ENCODE results near the gene KCNQ1OT1. TPM values are rescaled to one million over a fixed set of nuclear protein-coding genes. Genes with fewer than 3 reads are reported as not detected.

KCNQ1OT1 gene
- total RNA-seq, 1 donor from 2014 or later, result 6.8 TPM

DNA sequence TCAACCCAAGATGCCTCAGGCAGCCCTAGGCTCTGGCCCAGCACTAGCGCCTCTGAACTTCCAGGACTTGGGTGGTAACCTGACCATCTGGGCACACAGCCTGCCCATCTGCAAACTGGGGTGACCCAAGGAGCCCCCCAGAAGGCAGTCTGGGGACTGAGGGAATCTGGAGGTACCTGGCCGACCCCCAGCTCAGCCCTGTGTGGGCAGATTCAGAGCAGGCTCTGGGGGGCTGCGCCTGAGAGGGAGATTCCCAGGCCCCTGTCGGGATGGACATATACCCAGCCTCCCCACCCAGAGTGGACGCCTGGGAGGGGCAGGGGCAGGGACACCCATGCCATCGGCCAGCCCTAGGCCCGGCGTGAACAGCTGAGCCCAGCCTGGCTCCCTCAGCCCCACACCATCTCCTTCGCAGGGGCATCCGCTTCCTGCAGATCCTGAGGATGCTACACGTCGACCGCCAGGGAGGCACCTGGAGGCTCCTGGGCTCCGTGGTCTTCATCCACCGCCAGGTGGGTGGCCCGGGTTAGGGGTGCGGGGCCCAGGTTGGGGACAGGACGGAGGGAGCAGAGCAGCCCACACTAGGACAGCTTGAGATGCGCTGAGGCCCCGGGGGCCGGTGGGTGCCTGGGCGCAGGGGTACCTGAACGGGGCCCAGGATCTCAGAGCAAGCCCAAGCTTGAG, 128.1 kb downstream of the KCNQ1OT1 start:
- H3K36me3 ChIP-seq (ENCODE audit: control insufficient read depth in 3 of 3, insufficient read depth in 3 of 3, low read length in 3 of 3), result no peaks in the 10 kb centered on the region
- H3K4me1 ChIP-seq (ENCODE audit: control insufficient read depth in 3 of 3, insufficient read depth in 3 of 3, low read length in 3 of 3), result no peaks in the 10 kb centered on the region
- H3K9ac ChIP-seq (ENCODE audit: low read depth in 1 of 3, low read length in 3 of 3), result no peak overlapping the region
- no peak overlapping the region for H3K27ac ChIP-seq (ENCODE audit: low read depth, low read length)
- no peak overlapping the region for H3K4me3 ChIP-seq (ENCODE audit: low read length in 3 of 3)
- H3K27me3 ChIP-seq (ENCODE audit: control insufficient read depth in 3 of 3, insufficient read depth in 3 of 3, low read length in 3 of 3), result peaks cover 0 to under 1% (median 0%) of the 10 kb centered on the region in 3 donors
- H3K9me3 ChIP-seq (ENCODE audit: control insufficient read depth in 3 of 3, low read length in 3 of 3), result peaks cover 0 to 3% (median 0%) of the 10 kb centered on the region in 3 donors

GRCh38 chr11:2570841-2571597, 128.8 kb downstream of the KCNQ1OT1 start:
- Histone ChIP-seq H3K36me3 (ENCODE audit: control insufficient read depth in 3 of 3, insufficient read depth in 3 of 3, low read length in 3 of 3) (no peaks in the 10 kb centered on the region), H3K9me3 (ENCODE audit: control insufficient read depth in 3 of 3, low read length in 3 of 3) (peaks cover 0 to 3% (median 0%) of the 10 kb centered on the region in 3 donors), H3K27me3 (ENCODE audit: control insufficient read depth in 3 of 3, insufficient read depth in 3 of 3, low read length in 3 of 3) (no peaks in the 10 kb centered on the region), H3K27ac (ENCODE audit: low read depth, low read length) (no peak overlapping the region), H3K4me1 (ENCODE audit: control insufficient read depth in 3 of 3, insufficient read depth in 3 of 3, low read length in 3 of 3) (no peaks in the 10 kb centered on the region), H3K9ac (ENCODE audit: low read depth in 1 of 3, low read length in 3 of 3) (no peak overlapping the region), H3K4me3 (ENCODE audit: low read length in 3 of 3) (no peak overlapping the region)

- H3K4me3 ChIP-seq (ENCODE audit: low read length in 3 of 3), result no peak overlapping the region
- H3K9me3 ChIP-seq (ENCODE audit: control insufficient read depth in 3 of 3, low read length in 3 of 3), result peaks cover 0 to 3% (median 0%) of the 10 kb centered on the region in 3 donors
- H3K36me3 ChIP-seq (ENCODE audit: control insufficient read depth in 3 of 3, insufficient read depth in 3 of 3, low read length in 3 of 3), result no peaks in the 10 kb centered on the region
- no peaks in the 10 kb centered on the region for H3K4me1 ChIP-seq (ENCODE audit: control insufficient read depth in 3 of 3, insufficient read depth in 3 of 3, low read length in 3 of 3)
- no peak overlapping the region for H3K27ac ChIP-seq (ENCODE audit: low read depth, low read length)
- H3K27me3 ChIP-seq (ENCODE audit: control insufficient read depth in 3 of 3, insufficient read depth in 3 of 3, low read length in 3 of 3), result no peaks in the 10 kb centered on the region
- no peak overlapping the region for H3K9ac ChIP-seq (ENCODE audit: low read depth in 1 of 3, low read length in 3 of 3)
Measured at GRCh38 chr11:2570211-2570811, 129.5 kb downstream of the KCNQ1OT1 start.

DNA sequence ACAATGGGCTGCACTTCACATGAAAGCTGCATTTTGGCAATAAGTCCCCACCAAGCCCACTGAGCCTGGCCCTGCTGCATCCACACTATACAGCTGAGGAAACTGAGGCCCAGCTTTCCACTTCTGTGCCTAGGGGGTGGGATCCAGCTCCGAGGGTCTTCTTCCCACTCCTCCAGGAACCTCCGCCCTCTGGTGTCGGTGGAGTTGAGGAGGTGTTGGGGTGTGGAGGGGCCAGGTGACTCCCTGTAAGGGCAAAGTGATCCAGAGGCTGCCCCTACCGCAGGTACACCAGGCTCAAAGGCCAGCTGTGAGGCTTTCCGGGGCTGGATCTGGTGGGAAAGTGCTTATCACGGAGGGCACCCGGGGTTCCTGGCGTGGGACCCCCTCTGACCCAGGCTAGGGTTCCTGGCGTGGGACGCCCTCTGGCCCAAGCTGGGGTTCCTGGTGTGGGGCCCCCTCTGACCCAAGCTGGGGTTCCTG, 130.0 kb downstream of the KCNQ1OT1 start:
- H3K36me3 ChIP-seq (ENCODE audit: control insufficient read depth in 3 of 3, insufficient read depth in 3 of 3, low read length in 3 of 3), result no peaks in the 10 kb centered on the region
- no peak overlapping the region for H3K9ac ChIP-seq (ENCODE audit: low read depth in 1 of 3, low read length in 3 of 3)
- H3K27me3 ChIP-seq (ENCODE audit: control insufficient read depth in 3 of 3, insufficient read depth in 3 of 3, low read length in 3 of 3), result no peaks in the 10 kb centered on the region
- H3K9me3 ChIP-seq (ENCODE audit: control insufficient read depth in 3 of 3, low read length in 3 of 3), result peaks cover 0 to 3% (median 0%) of the 10 kb centered on the region in 3 donors
- no peak overlapping the region for H3K4me3 ChIP-seq (ENCODE audit: low read length in 3 of 3)
- H3K4me1 ChIP-seq (ENCODE audit: control insufficient read depth in 3 of 3, insufficient read depth in 3 of 3, low read length in 3 of 3), result no peaks in the 10 kb centered on the region
- no peak overlapping the region for H3K27ac ChIP-seq (ENCODE audit: low read depth, low read length)

DNA sequence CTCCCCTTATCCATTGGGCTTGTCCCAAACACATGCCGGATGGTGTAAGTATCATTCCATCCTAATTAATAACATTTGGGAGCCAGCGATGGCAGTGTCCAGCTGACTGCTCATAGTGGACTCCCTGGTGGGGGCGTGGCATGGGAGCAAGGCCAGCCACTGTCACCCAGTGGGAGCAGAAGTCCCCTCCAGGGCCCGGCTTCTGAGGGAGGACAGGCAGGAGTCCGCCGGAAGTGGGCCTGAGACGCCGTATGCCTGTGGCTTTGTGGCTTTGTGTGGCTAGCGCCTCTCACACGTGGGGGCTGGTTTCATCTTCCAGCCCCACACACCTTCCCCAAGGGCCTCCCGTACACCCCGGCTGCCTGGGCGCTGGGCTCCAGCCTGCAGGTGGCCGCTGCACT, 130.5 kb downstream of the KCNQ1OT1 start:
- no peaks in the 10 kb centered on the region for H3K36me3 ChIP-seq (ENCODE audit: control insufficient read depth in 3 of 3, insufficient read depth in 3 of 3, low read length in 3 of 3)
- no peak overlapping the region for H3K9ac ChIP-seq (ENCODE audit: low read depth in 1 of 3, low read length in 3 of 3)
- peaks cover 0 to 3% (median 0%) of the 10 kb centered on the region in 3 donors for H3K9me3 ChIP-seq (ENCODE audit: control insufficient read depth in 3 of 3, low read length in 3 of 3)
- H3K4me1 ChIP-seq (ENCODE audit: control insufficient read depth in 3 of 3, insufficient read depth in 3 of 3, low read length in 3 of 3), result no peaks in the 10 kb centered on the region
- H3K4me3 ChIP-seq (ENCODE audit: low read length in 3 of 3), result no peak overlapping the region
- no peaks in the 10 kb centered on the region for H3K27me3 ChIP-seq (ENCODE audit: control insufficient read depth in 3 of 3, insufficient read depth in 3 of 3, low read length in 3 of 3)
- H3K27ac ChIP-seq (ENCODE audit: low read depth, low read length), result no peak overlapping the region

DNA sequence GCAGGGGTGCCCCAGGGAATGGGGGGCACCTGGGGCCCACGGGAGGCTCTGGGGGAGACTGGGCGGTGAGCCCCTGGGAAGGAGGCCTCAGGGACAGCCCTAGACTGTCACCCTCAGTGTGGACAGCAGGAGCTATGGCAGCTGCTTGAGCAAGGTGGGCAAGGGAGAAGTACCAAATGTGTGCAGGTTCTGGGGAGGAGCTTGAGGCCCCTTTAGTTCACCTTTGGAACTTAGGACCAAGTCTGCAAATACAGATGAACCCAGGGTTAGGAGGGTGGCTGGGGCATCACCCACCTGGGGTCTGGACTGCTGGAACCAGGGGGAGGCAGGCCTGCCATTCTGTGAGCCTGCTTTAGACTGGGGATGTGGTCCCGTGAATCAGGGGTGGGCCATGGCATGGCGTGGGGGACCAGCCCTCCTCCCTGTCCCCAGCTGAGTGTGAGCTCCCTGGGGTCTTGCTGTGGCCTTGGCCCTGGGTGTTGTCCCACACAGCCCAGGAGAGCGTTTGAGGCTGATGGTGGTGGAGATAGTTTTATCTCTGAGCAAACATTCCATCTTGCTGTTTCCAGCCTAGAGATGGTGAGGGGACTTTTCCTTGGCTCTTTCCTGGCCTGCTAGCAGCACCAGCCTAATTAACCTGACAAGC, 132.6 kb downstream of the KCNQ1OT1 start:
- no peak overlapping the region for H3K4me3 ChIP-seq (ENCODE audit: low read length in 3 of 3)
- no peak overlapping the region for H3K27ac ChIP-seq (ENCODE audit: low read depth, low read length)

DNA sequence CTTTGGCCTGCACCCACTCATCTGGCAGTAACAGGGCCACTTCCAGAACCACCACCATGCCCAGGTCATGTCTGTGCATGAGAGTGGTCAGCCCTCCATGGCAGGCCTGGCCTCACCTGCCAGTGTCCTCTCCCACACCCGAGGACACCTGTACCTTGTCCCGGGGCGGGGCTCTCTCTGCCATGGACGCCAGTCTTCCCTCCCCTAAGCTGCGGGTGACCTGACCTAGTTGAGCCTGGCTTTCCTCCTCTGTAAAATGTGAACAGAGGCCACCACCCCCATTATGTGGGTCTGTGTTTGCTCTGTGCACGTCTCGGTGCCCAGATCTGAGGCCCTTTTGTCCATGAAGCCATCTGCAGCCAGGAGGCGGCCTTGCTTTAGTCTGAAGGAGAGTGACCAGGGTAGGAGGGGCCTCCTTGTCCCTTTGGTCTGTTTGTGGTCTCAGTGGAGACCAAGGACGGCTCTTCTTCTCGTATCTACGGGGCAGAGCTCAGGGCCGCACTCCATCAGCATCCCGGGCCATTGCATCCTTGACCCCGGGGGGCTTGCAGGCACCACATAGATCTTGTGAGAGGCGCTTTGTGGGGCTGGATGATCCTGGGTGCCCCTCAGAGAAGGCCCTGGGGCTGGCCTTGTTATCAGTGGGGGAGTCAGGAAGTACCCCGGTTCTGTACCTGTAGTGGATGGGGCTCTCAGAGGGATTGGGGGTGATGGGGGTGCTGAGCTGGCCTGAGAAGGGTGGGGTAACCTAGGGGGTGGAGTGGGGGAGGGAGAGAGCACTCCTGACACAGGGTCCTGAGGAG, 133.4 kb downstream of the KCNQ1OT1 start:
- no peaks in the 10 kb centered on the region for H3K27me3 ChIP-seq (ENCODE audit: control insufficient read depth in 3 of 3, insufficient read depth in 3 of 3, low read length in 3 of 3)
- peaks cover 0 to 3% (median 0%) of the 10 kb centered on the region in 3 donors for H3K9me3 ChIP-seq (ENCODE audit: control insufficient read depth in 3 of 3, low read length in 3 of 3)
- no peaks in the 10 kb centered on the region for H3K36me3 ChIP-seq (ENCODE audit: control insufficient read depth in 3 of 3, insufficient read depth in 3 of 3, low read length in 3 of 3)
- no peaks in the 10 kb centered on the region for H3K4me1 ChIP-seq (ENCODE audit: control insufficient read depth in 3 of 3, insufficient read depth in 3 of 3, low read length in 3 of 3)
- H3K4me3 ChIP-seq (ENCODE audit: low read length in 3 of 3), result no peak overlapping the region
- H3K27ac ChIP-seq (ENCODE audit: low read depth, low read length), result no peak overlapping the region
- no peak overlapping the region for H3K9ac ChIP-seq (ENCODE audit: low read depth in 1 of 3, low read length in 3 of 3)

More for the DNA sequence above, 132.6 kb downstream of the KCNQ1OT1 start:
- H3K9ac ChIP-seq (ENCODE audit: low read depth in 1 of 3, low read length in 3 of 3), result no peak overlapping the region
- H3K36me3 ChIP-seq (ENCODE audit: control insufficient read depth in 3 of 3, insufficient read depth in 3 of 3, low read length in 3 of 3), result no peaks in the 10 kb centered on the region
- H3K27me3 ChIP-seq (ENCODE audit: control insufficient read depth in 3 of 3, insufficient read depth in 3 of 3, low read length in 3 of 3), result no peaks in the 10 kb centered on the region
- H3K9me3 ChIP-seq (ENCODE audit: control insufficient read depth in 3 of 3, low read length in 3 of 3), result peaks cover 0 to 3% (median 0%) of the 10 kb centered on the region in 3 donors
- no peaks in the 10 kb centered on the region for H3K4me1 ChIP-seq (ENCODE audit: control insufficient read depth in 3 of 3, insufficient read depth in 3 of 3, low read length in 3 of 3)

DNA sequence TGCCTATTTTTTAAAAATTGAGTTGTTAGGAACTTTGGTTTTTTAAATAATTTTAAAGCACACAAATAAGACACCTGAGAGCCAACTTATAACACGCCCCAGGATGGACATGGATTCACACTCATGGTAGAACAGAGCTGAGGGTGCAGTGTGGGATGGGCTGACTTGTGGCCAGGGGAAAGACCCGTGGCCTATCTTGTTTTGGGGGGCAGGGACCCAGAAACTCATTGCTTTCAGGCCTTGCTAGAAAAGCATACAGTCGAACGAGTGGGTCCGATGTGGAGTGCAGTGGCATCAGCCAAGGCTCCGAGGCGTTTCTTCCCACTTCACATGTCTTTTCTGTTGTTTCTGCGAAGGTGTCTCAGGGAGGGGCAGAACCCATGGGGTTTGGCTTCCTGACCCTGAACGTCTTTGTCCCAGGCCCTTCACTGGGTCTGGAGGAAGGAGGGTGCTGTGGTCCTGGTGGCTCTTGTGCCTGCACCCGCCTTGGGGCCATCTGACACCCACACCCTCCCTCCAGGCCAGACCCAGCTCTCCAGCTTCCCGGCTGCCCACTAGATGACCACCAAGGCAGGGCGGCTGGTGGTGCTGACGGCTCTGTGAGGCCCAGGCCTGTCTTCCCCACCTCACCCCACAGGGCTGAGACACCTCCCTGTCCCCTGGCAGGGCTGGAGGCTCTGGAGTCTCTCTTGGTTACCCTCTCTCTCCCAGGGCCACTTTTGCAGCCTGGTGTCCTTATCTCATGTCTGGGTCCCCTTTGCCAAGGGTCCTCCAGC, 134.2 kb downstream of the KCNQ1OT1 start:
- no peak overlapping the region for H3K4me3 ChIP-seq (ENCODE audit: low read length in 3 of 3)
- no peaks in the 10 kb centered on the region for H3K9me3 ChIP-seq (ENCODE audit: control insufficient read depth in 3 of 3, low read length in 3 of 3)
- no peaks in the 10 kb centered on the region for H3K4me1 ChIP-seq (ENCODE audit: control insufficient read depth in 3 of 3, insufficient read depth in 3 of 3, low read length in 3 of 3)
- H3K27me3 ChIP-seq (ENCODE audit: control insufficient read depth in 3 of 3, insufficient read depth in 3 of 3, low read length in 3 of 3), result no peaks in the 10 kb centered on the region
- no peak overlapping the region for H3K9ac ChIP-seq (ENCODE audit: low read depth in 1 of 3, low read length in 3 of 3)
- no peak overlapping the region for H3K27ac ChIP-seq (ENCODE audit: low read depth, low read length)
- H3K36me3 ChIP-seq (ENCODE audit: control insufficient read depth in 3 of 3, insufficient read depth in 3 of 3, low read length in 3 of 3), result no peaks in the 10 kb centered on the region

All from skeletal muscle tissue (tissue), 4 donors.